HEK293 (cell line): ENCODE data around the gene MSH6.

Source experiments
- KLF8 ChIP-seq: fragments of 450-650 bp; formaldehyde crosslinking; IDR thresholded peaks from 2 replicates; pipeline ENCODE4 v1.5.1; 2016; ENCODE audit warnings: missing biosample characterization, missing genetic modification characterization
- SP3 ChIP-seq: fragments of 450-650 bp; formaldehyde crosslinking; IDR thresholded peaks from 2 replicates; pipeline ENCODE4 v1.5.1; 2016; ENCODE audit warnings: missing biosample characterization, missing genetic modification characterization
- ZFP41 ChIP-seq: fragments of 450-650 bp; formaldehyde crosslinking; IDR thresholded peaks from 2 replicates; pipeline ENCODE4 v1.5.1; 2016; ENCODE audit warnings: missing biosample characterization, missing genetic modification characterization, borderline replicate concordance
- ZNF280D ChIP-seq: fragments of 450-650 bp; formaldehyde crosslinking; IDR thresholded peaks from 2 replicates; pipeline ENCODE4 v1.5.1; 2016; ENCODE audit warnings: missing biosample characterization, missing genetic modification characterization
- ZNF335 ChIP-seq: fragments of 450-650 bp; formaldehyde crosslinking; conservative IDR thresholded peaks from 2 replicates; pipeline ENCODE4 v1.5.1; 2016; ENCODE audit warnings: missing biosample characterization, missing genetic modification characterization
- ZNF510 ChIP-seq: fragments of 450-650 bp; formaldehyde crosslinking; IDR thresholded peaks from 2 replicates; pipeline ENCODE4 v1.5.1; 2018; ENCODE audit warnings: mild to moderate bottlenecking, missing genetic modification characterization, missing biosample characterization; ENCODE audit not compliant: insufficient replicate concordance
- ZNF561 ChIP-seq: fragments of 450-650 bp; IDR thresholded peaks from 2 replicates; pipeline ENCODE4 v1.5.1; 2018; ENCODE audit warnings: missing biosample characterization, missing genetic modification characterization, borderline replicate concordance
- ZNF600 ChIP-seq: fragments of 450-650 bp; formaldehyde crosslinking; IDR thresholded peaks from 2 replicates; pipeline ENCODE4 v1.5.1; 2016; ENCODE audit warnings: missing biosample characterization, missing genetic modification characterization
- ZNF785 ChIP-seq: fragments of 450-650 bp; formaldehyde crosslinking; IDR thresholded peaks from 2 replicates; pipeline ENCODE4 v1.5.1; 2016; ENCODE audit warnings: missing biosample characterization, missing genetic modification characterization
- TF ChIP-seq, protein P1 (sequence below): fragments of 450-650 bp; formaldehyde crosslinking; IDR thresholded peaks from 2 replicates; pipeline ENCODE4 v1.5.1; 2016; ENCODE audit warnings: missing biosample characterization, missing genetic modification characterization
- TF ChIP-seq, protein P2 (sequence below): fragments of 450-650 bp; formaldehyde crosslinking; IDR thresholded peaks from 2 replicates; pipeline ENCODE4 v1.5.1; 2016; ENCODE audit warnings: missing biosample characterization, missing genetic modification characterization
- TF ChIP-seq, protein P3 (sequence below): sonication (generic); formaldehyde crosslinking; IDR thresholded peaks from 2 replicates; pipeline ENCODE4 v1.8.1; 2022; ENCODE audit warnings: mild to moderate bottlenecking, moderate library complexity, missing genetic modification reagents
- TF ChIP-seq, protein P4 (sequence below): fragments of 450-650 bp; formaldehyde crosslinking; IDR thresholded peaks from 2 replicates; pipeline ENCODE4 v1.5.1; 2016; ENCODE audit warnings: missing biosample characterization, missing genetic modification characterization

- TF ChIP-seq ZNF785 = no peak
- TF ChIP-seq ZNF600 (tag by site-specific recombination) = no peak
- TF ChIP-seq, protein P1, sequence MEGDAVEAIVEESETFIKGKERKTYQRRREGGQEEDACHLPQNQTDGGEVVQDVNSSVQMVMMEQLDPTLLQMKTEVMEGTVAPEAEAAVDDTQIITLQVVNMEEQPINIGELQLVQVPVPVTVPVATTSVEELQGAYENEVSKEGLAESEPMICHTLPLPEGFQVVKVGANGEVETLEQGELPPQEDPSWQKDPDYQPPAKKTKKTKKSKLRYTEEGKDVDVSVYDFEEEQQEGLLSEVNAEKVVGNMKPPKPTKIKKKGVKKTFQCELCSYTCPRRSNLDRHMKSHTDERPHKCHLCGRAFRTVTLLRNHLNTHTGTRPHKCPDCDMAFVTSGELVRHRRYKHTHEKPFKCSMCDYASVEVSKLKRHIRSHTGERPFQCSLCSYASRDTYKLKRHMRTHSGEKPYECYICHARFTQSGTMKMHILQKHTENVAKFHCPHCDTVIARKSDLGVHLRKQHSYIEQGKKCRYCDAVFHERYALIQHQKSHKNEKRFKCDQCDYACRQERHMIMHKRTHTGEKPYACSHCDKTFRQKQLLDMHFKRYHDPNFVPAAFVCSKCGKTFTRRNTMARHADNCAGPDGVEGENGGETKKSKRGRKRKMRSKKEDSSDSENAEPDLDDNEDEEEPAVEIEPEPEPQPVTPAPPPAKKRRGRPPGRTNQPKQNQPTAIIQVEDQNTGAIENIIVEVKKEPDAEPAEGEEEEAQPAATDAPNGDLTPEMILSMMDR = no peak
- TF ChIP-seq ZNF510 (tag by site-specific recombination) = no peak
- TF ChIP-seq ZNF561 (tag by site-specific recombination) = no peak
- TF ChIP-seq, protein P2, sequence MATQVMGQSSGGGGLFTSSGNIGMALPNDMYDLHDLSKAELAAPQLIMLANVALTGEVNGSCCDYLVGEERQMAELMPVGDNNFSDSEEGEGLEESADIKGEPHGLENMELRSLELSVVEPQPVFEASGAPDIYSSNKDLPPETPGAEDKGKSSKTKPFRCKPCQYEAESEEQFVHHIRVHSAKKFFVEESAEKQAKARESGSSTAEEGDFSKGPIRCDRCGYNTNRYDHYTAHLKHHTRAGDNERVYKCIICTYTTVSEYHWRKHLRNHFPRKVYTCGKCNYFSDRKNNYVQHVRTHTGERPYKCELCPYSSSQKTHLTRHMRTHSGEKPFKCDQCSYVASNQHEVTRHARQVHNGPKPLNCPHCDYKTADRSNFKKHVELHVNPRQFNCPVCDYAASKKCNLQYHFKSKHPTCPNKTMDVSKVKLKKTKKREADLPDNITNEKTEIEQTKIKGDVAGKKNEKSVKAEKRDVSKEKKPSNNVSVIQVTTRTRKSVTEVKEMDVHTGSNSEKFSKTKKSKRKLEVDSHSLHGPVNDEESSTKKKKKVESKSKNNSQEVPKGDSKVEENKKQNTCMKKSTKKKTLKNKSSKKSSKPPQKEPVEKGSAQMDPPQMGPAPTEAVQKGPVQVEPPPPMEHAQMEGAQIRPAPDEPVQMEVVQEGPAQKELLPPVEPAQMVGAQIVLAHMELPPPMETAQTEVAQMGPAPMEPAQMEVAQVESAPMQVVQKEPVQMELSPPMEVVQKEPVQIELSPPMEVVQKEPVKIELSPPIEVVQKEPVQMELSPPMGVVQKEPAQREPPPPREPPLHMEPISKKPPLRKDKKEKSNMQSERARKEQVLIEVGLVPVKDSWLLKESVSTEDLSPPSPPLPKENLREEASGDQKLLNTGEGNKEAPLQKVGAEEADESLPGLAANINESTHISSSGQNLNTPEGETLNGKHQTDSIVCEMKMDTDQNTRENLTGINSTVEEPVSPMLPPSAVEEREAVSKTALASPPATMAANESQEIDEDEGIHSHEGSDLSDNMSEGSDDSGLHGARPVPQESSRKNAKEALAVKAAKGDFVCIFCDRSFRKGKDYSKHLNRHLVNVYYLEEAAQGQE = no peak
- TF ChIP-seq KLF8 = no peak
- no peak for TF ChIP-seq ZFP41 (tag by site-specific recombination)
- TF ChIP-seq ZNF280D = no peak
- no peak for TF ChIP-seq SP3 (tag by site-specific recombination)
- TF ChIP-seq, protein P3, sequence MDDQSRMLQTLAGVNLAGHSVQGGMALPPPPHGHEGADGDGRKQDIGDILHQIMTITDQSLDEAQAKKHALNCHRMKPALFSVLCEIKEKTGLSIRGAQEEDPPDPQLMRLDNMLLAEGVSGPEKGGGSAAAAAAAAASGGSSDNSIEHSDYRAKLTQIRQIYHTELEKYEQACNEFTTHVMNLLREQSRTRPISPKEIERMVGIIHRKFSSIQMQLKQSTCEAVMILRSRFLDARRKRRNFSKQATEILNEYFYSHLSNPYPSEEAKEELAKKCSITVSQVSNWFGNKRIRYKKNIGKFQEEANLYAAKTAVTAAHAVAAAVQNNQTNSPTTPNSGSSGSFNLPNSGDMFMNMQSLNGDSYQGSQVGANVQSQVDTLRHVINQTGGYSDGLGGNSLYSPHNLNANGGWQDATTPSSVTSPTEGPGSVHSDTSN (CRISPR knock-in tag) = no peak
- no peak for TF ChIP-seq ZNF335 (tag by site-specific recombination)
- TF ChIP-seq, protein P4, sequence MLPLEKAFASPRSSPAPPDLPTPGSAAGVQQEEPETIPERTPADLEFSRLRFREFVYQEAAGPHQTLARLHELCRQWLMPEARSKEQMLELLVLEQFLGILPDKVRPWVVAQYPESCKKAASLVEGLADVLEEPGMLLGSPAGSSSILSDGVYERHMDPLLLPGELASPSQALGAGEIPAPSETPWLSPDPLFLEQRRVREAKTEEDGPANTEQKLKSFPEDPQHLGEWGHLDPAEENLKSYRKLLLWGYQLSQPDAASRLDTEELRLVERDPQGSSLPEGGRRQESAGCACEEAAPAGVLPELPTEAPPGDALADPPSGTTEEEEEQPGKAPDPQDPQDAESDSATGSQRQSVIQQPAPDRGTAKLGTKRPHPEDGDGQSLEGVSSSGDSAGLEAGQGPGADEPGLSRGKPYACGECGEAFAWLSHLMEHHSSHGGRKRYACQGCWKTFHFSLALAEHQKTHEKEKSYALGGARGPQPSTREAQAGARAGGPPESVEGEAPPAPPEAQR (tag by site-specific recombination) = no peak
Observed at GRCh38 chr2:47798631-47799030, 15.7 kb downstream of the MSH6 start.
